Karpas-422 (cell line): ENCODE measurements around the gene ODAD4. TPM values are rescaled to one million over a fixed set of nuclear protein-coding genes. Genes with fewer than 3 reads are reported as not detected.

Experiments
- DNase-seq: peaks from one replicate; pipeline ENCODE4 v3.0.0-alpha.2; 2015
- H2AFZ ChIP-seq: fragments of 200-600 bp; sonication (generic); 2 replicates; pipeline ENCODE4 v1.6.1; 2014; ENCODE audit warnings: antibody characterized with exemption, low read length, mixed read lengths
- H3K27ac ChIP-seq: fragments of 200-600 bp; sonication (generic); 2 replicates; pipeline ENCODE4 v1.5.1; 2014; ENCODE audit warnings: mild to moderate bottlenecking, low read length, moderate library complexity
- H3K27me3 ChIP-seq: fragments of 200-600 bp; sonication (generic); 2 replicates; pipeline ENCODE4 v1.6.1; 2014; ENCODE audit warnings: low read length, mixed read lengths
- H3K36me3 ChIP-seq: fragments of 200-600 bp; sonication (generic); 2 replicates; pipeline ENCODE4 v1.6.1; 2014; ENCODE audit warnings: low read length, mixed read lengths; ENCODE audit not compliant: insufficient read depth
- H3K4me1 ChIP-seq: fragments of 200-600 bp; sonication (generic); 2 replicates; pipeline ENCODE4 v1.6.1; 2014; ENCODE audit warnings: mild to moderate bottlenecking, low read length, mixed read lengths
- H3K4me2 ChIP-seq: fragments of 200-600 bp; sonication (generic); 2 replicates; pipeline ENCODE4 v1.6.1; 2014; ENCODE audit warnings: low read length, low read depth, mild to moderate bottlenecking; ENCODE audit not compliant: poor library complexity, severe bottlenecking
- H3K4me3 ChIP-seq: fragments of 200-600 bp; sonication (generic); 2 replicates; pipeline ENCODE4 v1.5.1; 2014; ENCODE audit warnings: mild to moderate bottlenecking, antibody characterized with exemption, low read length, mixed read lengths
- H3K79me2 ChIP-seq: fragments of 200-600 bp; sonication (generic); 2 replicates; pipeline ENCODE4 v1.6.1; 2014; ENCODE audit warnings: mild to moderate bottlenecking, low read length, mixed read lengths
- H3K9ac ChIP-seq: fragments of 200-600 bp; sonication (generic); 2 replicates; pipeline ENCODE4 v1.6.0; 2014; ENCODE audit warnings: low read length
- H3K9me2 ChIP-seq: fragments of 200-600 bp; sonication (generic), shearing (Covaris generic); replicated peaks from 2 replicates; pipeline ENCODE4 v1.6.0; 2014; ENCODE audit warnings: mild to moderate bottlenecking, low read length, moderate library complexity; ENCODE audit not compliant: insufficient read depth
- H3K9me3 ChIP-seq: fragments of 300-700, 200-600 bp; sonication (generic); 2 replicates; pipeline ENCODE4 v1.6.1; 2014; ENCODE audit warnings: low read length, mixed read lengths
- H4K20me1 ChIP-seq: fragments of 200-600 bp; sonication (generic); 2 replicates; pipeline ENCODE4 v1.6.1; 2014; ENCODE audit warnings: mild to moderate bottlenecking, antibody characterized with exemption, low read length, low read depth; ENCODE audit not compliant: insufficient read depth
- total RNA-seq: library from RNA; depleted of rRNA; stranded (reverse); fragments of >200 nt; shearing (Covaris generic); gene quantifications from 2 replicates; pipeline ENCODE4 v1.2.3, GENCODE V29; 2014; ENCODE audit warnings: low replicate concordance

The ODAD4 gene
- total RNA-seq, 1 experiment from 2014 or later = 0.67 TPM

DNA sequence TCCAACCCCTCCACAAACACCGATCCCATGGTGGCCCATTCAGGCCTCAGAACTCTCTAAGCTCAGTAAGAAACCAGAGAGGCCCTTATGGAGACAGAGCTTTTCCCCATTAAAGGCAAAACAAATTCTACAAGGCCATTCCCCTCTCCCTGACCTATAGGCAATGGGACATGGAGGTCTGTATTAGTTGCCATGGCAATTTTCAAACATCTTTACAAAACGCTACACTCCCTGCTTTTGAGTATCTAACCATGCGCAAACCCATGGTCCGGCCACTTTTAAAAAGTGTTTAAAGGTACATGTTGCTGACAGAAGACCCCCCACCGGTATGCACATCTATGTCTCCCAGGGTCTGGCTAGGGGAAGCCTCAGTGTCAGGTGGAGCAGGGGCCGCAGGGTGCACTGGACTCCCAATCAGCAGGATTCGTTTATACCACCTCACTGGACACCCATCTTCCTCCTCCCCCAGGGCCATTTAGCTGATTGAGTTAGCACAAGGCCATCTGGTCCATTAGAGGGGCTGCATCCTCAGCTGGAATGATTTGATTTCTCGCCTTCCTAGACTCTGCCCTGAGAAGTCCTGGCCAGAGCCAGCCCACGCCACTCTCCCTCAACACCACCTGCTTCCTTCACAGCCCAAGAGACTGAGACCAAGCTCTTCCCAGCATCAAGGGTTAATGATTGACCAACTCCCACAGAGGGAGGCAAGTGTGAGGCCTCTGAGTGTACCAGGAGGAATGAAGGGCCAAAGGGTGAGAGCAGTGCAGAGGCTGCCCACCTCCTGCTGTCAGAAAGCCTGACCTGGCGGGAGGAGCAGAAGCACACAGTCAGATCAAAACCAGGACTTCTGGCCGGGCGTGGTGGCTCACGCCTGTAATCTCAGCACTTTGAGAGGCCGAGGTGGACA lies 22.5 kb upstream of the ODAD4 start:
- no peak overlapping the region for H3K4me3 ChIP-seq
- H3K9me2 ChIP-seq = no peaks in the 10 kb centered on the region
- H3K79me2 ChIP-seq = peaks cover 23% of the 10 kb centered on the region
- no peaks in the 10 kb centered on the region for H3K4me1 ChIP-seq
- H4K20me1 ChIP-seq = peaks cover 35% of the 10 kb centered on the region
- no peak overlapping the region for H3K4me2 ChIP-seq
- peaks cover 66% of the 10 kb centered on the region for H3K36me3 ChIP-seq
- H3K27me3 ChIP-seq = no peaks in the 10 kb centered on the region
- H2AFZ ChIP-seq = no peak overlapping the region
- no peak for DNase-seq
- no peak overlapping the region for H3K9ac ChIP-seq
- no peaks in the 10 kb centered on the region for H3K9me3 ChIP-seq
- H3K27ac ChIP-seq = no peak overlapping the region

DNA sequence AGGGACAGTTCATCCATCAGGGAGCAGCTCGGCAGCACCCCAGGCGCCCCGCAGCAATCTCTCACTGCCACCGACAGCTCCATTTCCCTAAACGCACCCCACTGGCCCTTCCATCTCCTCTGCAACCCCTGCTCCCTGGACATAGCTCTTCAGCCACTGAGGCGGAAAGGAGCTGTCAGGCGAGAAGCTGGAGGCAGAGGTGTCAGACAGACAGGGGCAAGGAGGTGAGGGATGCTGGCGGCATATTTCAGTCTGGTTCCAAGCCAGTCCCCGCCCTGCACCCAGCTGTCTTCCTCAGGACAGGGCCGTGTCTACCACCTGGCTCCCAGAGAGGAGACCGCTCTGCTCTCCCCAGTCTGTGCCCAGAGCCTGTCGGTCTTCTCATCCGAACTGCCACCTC lies 21.3 kb upstream of the ODAD4 start:
- H3K9ac ChIP-seq = no peak overlapping the region
- peaks cover 33% of the 10 kb centered on the region for H3K79me2 ChIP-seq
- H4K20me1 ChIP-seq = peaks cover 47% of the 10 kb centered on the region
- H3K4me1 ChIP-seq = no peaks in the 10 kb centered on the region
- no peak overlapping the region for H3K27ac ChIP-seq
- peaks cover 73% of the 10 kb centered on the region for H3K36me3 ChIP-seq
- no peaks in the 10 kb centered on the region for H3K9me3 ChIP-seq
- no peak overlapping the region for H3K4me2 ChIP-seq
- no peak for DNase-seq
- H3K4me3 ChIP-seq = no peak overlapping the region
- H3K27me3 ChIP-seq = no peaks in the 10 kb centered on the region
- no peaks in the 10 kb centered on the region for H3K9me2 ChIP-seq
- no peak overlapping the region for H2AFZ ChIP-seq

DNA sequence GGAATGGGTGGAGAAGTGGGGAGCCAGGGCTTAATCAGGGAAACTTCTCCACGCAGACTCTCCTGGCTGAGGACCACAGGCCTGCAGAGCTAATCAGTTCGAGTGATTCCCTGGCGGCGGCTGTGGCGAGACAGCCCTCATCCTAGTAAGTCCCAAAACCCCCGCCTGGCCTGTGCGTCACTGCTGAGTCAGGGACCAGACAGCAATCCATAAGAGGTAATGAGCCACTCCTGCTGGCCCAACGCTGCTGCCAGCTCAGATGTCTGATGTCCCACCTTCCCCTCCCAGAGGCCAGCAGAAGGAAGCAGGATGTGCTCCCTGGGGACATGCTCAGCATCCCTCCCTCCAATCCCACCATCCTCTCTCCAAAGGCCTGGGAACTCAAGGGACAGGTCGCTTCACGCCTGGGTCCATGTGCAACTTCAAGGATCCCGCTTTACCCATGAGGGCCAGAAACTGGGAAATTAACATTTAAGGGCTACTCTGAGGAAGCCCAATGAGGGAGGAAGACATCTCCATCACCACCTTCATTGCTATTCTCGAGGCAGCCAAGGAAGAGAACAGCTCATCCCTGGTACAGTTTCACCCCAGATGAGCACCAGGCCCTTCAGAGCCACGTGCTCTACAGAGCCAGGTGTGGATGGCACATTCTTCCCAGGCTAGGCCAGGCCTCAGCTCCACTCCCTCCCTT lies 19.6 kb upstream of the ODAD4 start:
- Histone ChIP-seq H3K4me3 (no peak overlapping the region), H3K27me3 (no peaks in the 10 kb centered on the region), H3K4me1 (peaks cover 8% of the 10 kb centered on the region; the same call in 1 of the 2 replicates), H3K9me3 (no peaks in the 10 kb centered on the region), H3K79me2 (peaks cover 51% of the 10 kb centered on the region), H3K36me3 (peaks cover 59% of the 10 kb centered on the region), H4K20me1 (peaks cover 58% of the 10 kb centered on the region), H3K9me2 (no peaks in the 10 kb centered on the region), H3K9ac (no peak overlapping the region), H3K4me2 (no peak overlapping the region), H3K27ac (no peak overlapping the region), H2AFZ (no peak overlapping the region)
- no peak for DNase-seq

DNA sequence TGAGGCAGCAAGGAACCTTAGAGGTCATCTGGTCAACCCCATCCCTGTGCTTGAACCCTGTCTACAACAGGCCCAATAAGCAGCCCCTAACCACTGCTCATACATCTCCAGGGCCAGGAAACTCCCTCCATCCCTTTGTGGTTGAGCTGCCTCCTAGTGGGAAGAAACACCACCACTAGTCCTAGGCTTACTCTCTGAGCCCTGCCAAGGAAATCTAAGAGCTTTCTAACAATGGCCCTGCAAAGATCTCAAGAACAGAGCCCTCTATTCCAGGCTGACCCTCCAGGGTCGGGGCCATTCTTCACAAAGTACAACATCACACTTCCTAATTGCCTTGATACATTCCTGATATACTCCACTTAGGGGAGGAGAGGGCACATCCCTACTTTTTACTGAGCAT lies 17.5 kb upstream of the ODAD4 start:
- Histone ChIP-seq H3K27ac (no peak overlapping the region), H3K9ac (no peak overlapping the region), H3K4me1 (peaks cover 26% of the 10 kb centered on the region), H4K20me1 (peaks cover 70% of the 10 kb centered on the region), H3K79me2 (peaks cover 71% of the 10 kb centered on the region), H3K27me3 (no peaks in the 10 kb centered on the region), H3K4me3 (no peak overlapping the region), H3K9me2 (no peaks in the 10 kb centered on the region), H3K36me3 (peaks cover 42% of the 10 kb centered on the region), H2AFZ (no peak overlapping the region), H3K4me2 (no peak overlapping the region), H3K9me3 (no peaks in the 10 kb centered on the region)
- DNase-seq = no peak

DNA sequence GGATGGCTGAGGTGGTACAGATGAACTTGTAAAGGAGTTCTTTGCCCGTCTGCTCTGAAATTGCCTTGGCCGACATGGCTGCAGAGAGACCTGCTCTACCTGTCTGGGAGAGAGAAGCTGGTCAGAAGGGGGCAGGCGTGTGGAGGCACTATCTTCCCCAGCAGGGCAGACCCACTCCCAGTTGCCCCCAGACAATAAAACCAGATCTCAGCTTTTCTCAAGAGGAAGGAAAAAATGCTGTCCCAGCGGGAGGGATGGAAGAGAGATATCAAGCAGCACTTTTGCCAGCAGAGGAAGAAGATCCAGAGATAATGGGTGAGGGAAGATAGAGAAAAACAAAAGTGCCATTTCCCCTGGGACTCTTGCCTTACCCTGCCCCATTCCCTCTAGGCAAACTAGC lies 16.6 kb upstream of the ODAD4 start:
- Histone ChIP-seq H3K9me3 (no peaks in the 10 kb centered on the region), H3K27me3 (no peaks in the 10 kb centered on the region), H3K9me2 (no peaks in the 10 kb centered on the region), H3K4me2 (no peak overlapping the region), H3K79me2 (peaks cover 80% of the 10 kb centered on the region), H3K9ac (no peak overlapping the region), H3K4me3 (no peak overlapping the region), H4K20me1 (peaks cover 70% of the 10 kb centered on the region), H3K36me3 (peaks cover 40% of the 10 kb centered on the region), H3K4me1 (peaks cover 26% of the 10 kb centered on the region), H2AFZ (no peak overlapping the region), H3K27ac (no peak overlapping the region)
- no peak for DNase-seq

DNA sequence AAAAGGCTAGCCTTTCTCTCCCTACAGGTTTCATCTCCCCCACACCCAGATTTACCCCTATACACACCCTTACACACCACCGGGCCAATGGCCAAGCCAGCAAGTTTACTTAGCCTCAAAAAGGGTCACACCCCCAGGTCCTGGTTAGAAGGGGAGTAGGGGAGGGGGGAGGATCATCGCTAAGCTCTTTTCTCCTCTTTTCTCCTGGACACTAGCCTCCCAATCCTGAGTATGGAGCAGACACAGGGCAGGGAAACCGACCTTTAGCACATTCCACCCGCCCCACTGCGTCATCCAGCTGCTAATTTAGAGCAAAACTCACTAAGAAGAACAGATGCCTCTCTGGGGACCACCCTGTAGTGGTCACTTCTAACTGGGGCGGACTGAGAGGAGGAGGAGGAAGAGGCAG lies 16.1 kb upstream of the ODAD4 start:
- Histone ChIP-seq H4K20me1 (peaks cover 70% of the 10 kb centered on the region), H3K4me2 (no peak overlapping the region)

DNA sequence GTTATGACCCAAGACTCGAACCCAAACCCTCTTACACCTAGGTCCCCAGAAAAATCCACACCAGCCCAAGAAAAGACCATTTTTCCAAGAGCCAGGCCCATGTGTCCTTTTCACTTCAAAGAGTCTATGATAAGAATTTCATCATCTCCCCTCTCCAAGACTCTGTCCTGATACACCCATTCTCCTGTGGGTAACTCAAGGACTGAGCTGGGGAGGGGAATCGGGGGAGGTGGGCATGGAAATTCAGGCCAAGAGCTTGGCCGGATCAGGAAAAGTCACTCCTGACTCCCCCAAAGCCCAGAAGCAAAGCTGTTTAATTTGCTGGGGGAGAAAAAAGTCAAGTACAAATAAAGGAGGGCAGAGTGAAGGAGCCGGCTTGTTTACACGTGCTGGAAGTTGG lies 15.4 kb upstream of the ODAD4 start:
- Histone ChIP-seq H2AFZ (no peak overlapping the region), H3K9me3 (no peaks in the 10 kb centered on the region), H3K4me3 (no peak overlapping the region), H3K9ac (no peak overlapping the region), H3K9me2 (no peaks in the 10 kb centered on the region), H3K4me1 (peaks cover 34% of the 10 kb centered on the region), H3K4me2 (no peak overlapping the region), H4K20me1 (peaks cover 69% of the 10 kb centered on the region), H3K36me3 (peaks cover 33% of the 10 kb centered on the region), H3K27ac (no peak overlapping the region), H3K79me2 (peaks cover 76% of the 10 kb centered on the region), H3K27me3 (no peaks in the 10 kb centered on the region)
- DNase-seq = no peak

More for the DNA sequence above, 16.1 kb upstream of the ODAD4 start:
- H3K4me1 ChIP-seq = peaks cover 28% of the 10 kb centered on the region
- H3K79me2 ChIP-seq = peaks cover 80% of the 10 kb centered on the region
- no peaks in the 10 kb centered on the region for H3K9me3 ChIP-seq
- no peak overlapping the region for H3K9ac ChIP-seq
- no peaks in the 10 kb centered on the region for H3K9me2 ChIP-seq
- no peak for DNase-seq
- H2AFZ ChIP-seq = no peak overlapping the region
- no peak overlapping the region for H3K4me3 ChIP-seq
- no peak overlapping the region for H3K27ac ChIP-seq
- H3K36me3 ChIP-seq = peaks cover 38% of the 10 kb centered on the region
- no peaks in the 10 kb centered on the region for H3K27me3 ChIP-seq

DNA sequence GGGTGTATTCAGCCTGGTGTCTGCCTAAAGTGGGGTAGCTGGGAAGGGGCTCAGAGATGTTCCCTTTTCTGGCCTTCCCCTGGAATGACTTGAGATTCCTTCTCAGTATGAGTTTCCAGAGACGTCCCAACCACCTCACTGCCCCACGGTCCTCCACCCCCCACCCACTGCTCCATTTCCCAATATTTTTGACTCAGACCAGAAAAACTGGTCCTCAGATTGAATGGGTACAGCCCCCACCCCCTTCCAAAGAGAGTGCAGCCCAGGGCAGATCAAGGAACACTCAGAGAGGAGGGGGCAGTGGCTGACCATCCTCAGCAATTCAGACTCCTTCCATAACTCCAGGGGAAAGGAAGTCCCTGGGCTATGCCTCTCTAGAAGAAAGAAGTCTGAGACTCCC lies 14.9 kb upstream of the ODAD4 start:
- Histone ChIP-seq H3K36me3 (peaks cover 32% of the 10 kb centered on the region), H3K9ac (no peak overlapping the region), H2AFZ (no peak overlapping the region), H3K9me2 (no peaks in the 10 kb centered on the region), H3K4me2 (no peak overlapping the region), H3K4me1 (peaks cover 36% of the 10 kb centered on the region), H3K4me3 (no peak overlapping the region), H4K20me1 (peaks cover 67% of the 10 kb centered on the region), H3K9me3 (no peaks in the 10 kb centered on the region), H3K27ac (no peak overlapping the region), H3K79me2 (peaks cover 75% of the 10 kb centered on the region), H3K27me3 (no peaks in the 10 kb centered on the region)
- DNase-seq = no peak
